H1 (cell line): ENCODE measurements around the gene SLC25A22. TPM values are rescaled to one million over a fixed set of nuclear protein-coding genes. Genes with fewer than 3 reads are reported as not detected.

Source experiments
- CTCF ChIA-PET: fragments of 300-600 bp; sonication (Branson Sonifier 250); formaldehyde crosslinking; loops from one replicate; lab custom pipeline; 2021; ENCODE audit not compliant: partially characterized antibody; lab: Charles Lee
- POLR2A ChIA-PET: fragments of 300-600 bp; sonication (Branson Sonifier 250); formaldehyde crosslinking; loops from one replicate; lab custom pipeline; 2021; ENCODE audit warnings: inconsistent platforms; ENCODE audit not compliant: partially characterized antibody; lab: Charles Lee
- DNase-seq, 2 experiments: peaks; one replicate each; pipeline versions ENCODE4 v3.0.0 to v3.0.0-alpha.2; 2010 to 2022; ENCODE audit warnings: low spot score in 2 of 2, low read depth in 1 of 2, mixed read lengths in 1 of 2
- FAIRE-seq: peaks from 2 replicates; lab custom pipeline; 2011; peaks lifted over from hg19 to GRCh38; lab: Jason Lieb, UNC
- H2AFZ ChIP-seq: 2 replicates; pipeline ENCODE4 v1.8.1; 2012; ENCODE audit warnings: low read length, inconsistent platforms
- H2AK5ac ChIP-seq: 2 replicates; pipeline ENCODE4 v1.6.1; 2013; ENCODE audit warnings: low read depth, low read length
- H2BK120ac ChIP-seq: replicated peaks from 2 replicates; pipeline ENCODE3; 2013; ENCODE audit warnings: low read depth, low read length, inconsistent platforms
- H2BK12ac ChIP-seq: 2 replicates; pipeline ENCODE4 v1.6.1; 2013; ENCODE audit warnings: low read depth, low read length
- H2BK15ac ChIP-seq: 2 replicates; pipeline ENCODE4 v1.6.1; 2013; ENCODE audit warnings: low read length
- H2BK20ac ChIP-seq: 2 replicates; pipeline ENCODE4 v1.6.1; 2013; ENCODE audit warnings: low read length
- H2BK5ac ChIP-seq: 2 replicates; pipeline ENCODE4 v1.6.1; 2013; ENCODE audit warnings: low read depth, low read length
- H3K14ac ChIP-seq: 2 replicates; pipeline ENCODE4 v1.6.1; 2013; ENCODE audit warnings: inconsistent platforms; ENCODE audit not compliant: insufficient read length
- H3K18ac ChIP-seq: 2 replicates; pipeline ENCODE4 v1.6.1; 2013; ENCODE audit warnings: low read length; ENCODE audit errors: extremely low read depth
- H3K23ac ChIP-seq: 2 replicates; pipeline ENCODE4 v1.6.1; 2013; ENCODE audit warnings: inconsistent platforms; ENCODE audit not compliant: insufficient read length
- H3K23me2 ChIP-seq: 2 replicates; pipeline ENCODE4 v1.6.1; 2013; ENCODE audit warnings: low read depth, low read length
- H3K27ac ChIP-seq: 2 replicates; pipeline ENCODE4 v1.6.1; 2011; ENCODE audit warnings: low read depth, low read length, inconsistent platforms
- H3K27me3 ChIP-seq, 4 experiments: replicated peaks in 1 of 4; 1 replicate in 1 of 4; 2 replicates in 3 of 4; pipeline versions ENCODE4 v1.6.1 to v1.8.1; 2011 to 2013; ENCODE audit warnings: low read length in 3 of 4, mild to moderate bottlenecking in 3 of 4, inconsistent platforms in 2 of 4, mixed read lengths in 2 of 4, moderate library complexity in 1 of 4; ENCODE audit not compliant: control insufficient read depth in 3 of 4, insufficient read depth in 3 of 4; ENCODE audit errors: extremely low read depth in 1 of 4
- H3K36me3 ChIP-seq, 4 experiments: 2 replicates each; pipeline versions ENCODE4 v1.6.1 to v1.8.1; 2011 to 2013; ENCODE audit warnings: mild to moderate bottlenecking in 4 of 4, low read length in 3 of 4, moderate library complexity in 2 of 4, control low read depth in 1 of 4, inconsistent platforms in 1 of 4; ENCODE audit not compliant: insufficient read depth in 4 of 4, control insufficient read depth in 2 of 4
- H3K4ac ChIP-seq: replicated peaks from 2 replicates; pipeline ENCODE3; 2013; ENCODE audit warnings: low read length, low read depth, mixed read lengths, inconsistent platforms; ENCODE audit not compliant: insufficient read length
- H3K4me1 ChIP-seq, 4 experiments: replicated peaks in 1 of 4; 1 replicate in 1 of 4; 2 replicates in 3 of 4; pipeline versions ENCODE4 v1.6.1 to v1.8.1; 2011 to 2013; ENCODE audit warnings: low read length in 3 of 4, inconsistent platforms in 2 of 4, mixed read lengths in 1 of 4; ENCODE audit not compliant: insufficient read depth in 4 of 4, control insufficient read depth in 3 of 4
- H3K4me2 ChIP-seq, 2 experiments: 2 replicates each; pipeline versions ENCODE4 v1.6.1 to v1.8.1; 2011 to 2013; ENCODE audit warnings: low read depth in 2 of 2, low read length in 2 of 2, control low read depth in 1 of 2, inconsistent platforms in 1 of 2, mild to moderate bottlenecking in 1 of 2; ENCODE audit not compliant: insufficient read depth in 1 of 2
- H3K4me3 ChIP-seq, 4 experiments: fragments of 200-600, 300-600 bp in 1 of 4; sonication (generic), shearing (Covaris generic), sonication (Bioruptor Twin) in 1 of 4; 2 replicates each; pipeline versions ENCODE4 v1.5.1 to v1.8.1; 2011 to 2016; ENCODE audit warnings: low read length in 4 of 4, low read depth in 3 of 4, control low read depth in 2 of 4, inconsistent platforms in 2 of 4, mild to moderate bottlenecking in 2 of 4, mixed read lengths in 1 of 4, moderate library complexity in 1 of 4; ENCODE audit not compliant: insufficient read depth in 2 of 4; ENCODE audit errors: extremely low read depth in 1 of 4
- H3K56ac ChIP-seq: replicated peaks from 2 replicates; pipeline ENCODE3; 2013; ENCODE audit warnings: low read depth, mild to moderate bottlenecking, mixed read lengths, low read length, inconsistent platforms; ENCODE audit not compliant: insufficient read length
- H3K79me1 ChIP-seq: 2 replicates; pipeline ENCODE4 v1.6.1; 2013; ENCODE audit warnings: low read depth, low read length, control low read depth
- H3K79me2 ChIP-seq, 2 experiments: 2 replicates each; pipeline versions ENCODE4 v1.6.1 to v1.8.1; 2012 to 2013; ENCODE audit warnings: low read length in 2 of 2, mild to moderate bottlenecking in 2 of 2, inconsistent platforms in 1 of 2; ENCODE audit not compliant: insufficient read depth in 2 of 2, control insufficient read depth in 1 of 2
- H3K9ac ChIP-seq, 4 experiments: replicated peaks in 1 of 4; 1 replicate in 1 of 4; 2 replicates in 3 of 4; pipeline versions ENCODE4 v1.6.1 to v1.8.1; 2011 to 2013; ENCODE audit warnings: low read depth in 3 of 4, low read length in 3 of 4, control low read depth in 2 of 4, mild to moderate bottlenecking in 2 of 4, moderate library complexity in 2 of 4, inconsistent platforms in 1 of 4; ENCODE audit errors: extremely low read depth in 1 of 4
- H3K9me3 ChIP-seq, 2 experiments: 2 replicates each; pipeline versions ENCODE4 v1.6.1 to v1.8.1; 2012 to 2013; ENCODE audit warnings: mild to moderate bottlenecking in 2 of 2, moderate library complexity in 2 of 2, control low read depth in 1 of 2, inconsistent platforms in 1 of 2, low read depth in 1 of 2, low read length in 1 of 2, mixed read lengths in 1 of 2; ENCODE audit not compliant: insufficient read depth in 2 of 2
- H4K20me1 ChIP-seq, 2 experiments: replicated peaks in 1 of 2; 2 replicates each; pipeline versions ENCODE3 to v1.8.1; 2011 to 2013; ENCODE audit warnings: inconsistent platforms in 2 of 2, low read length in 2 of 2, mild to moderate bottlenecking in 1 of 2; ENCODE audit not compliant: insufficient read depth in 2 of 2, control insufficient read depth in 1 of 2
- H4K5ac ChIP-seq: 2 replicates; pipeline ENCODE4 v1.6.1; 2013; ENCODE audit warnings: low read length, low read depth, mixed read lengths, inconsistent platforms; ENCODE audit not compliant: insufficient read length
- H4K8ac ChIP-seq: 2 replicates; pipeline ENCODE4 v1.8.0; 2013; ENCODE audit warnings: mild to moderate bottlenecking, moderate library complexity, low read length, inconsistent platforms; ENCODE audit not compliant: insufficient read depth; ENCODE audit errors: extremely low read depth
- H4K91ac ChIP-seq: replicated peaks from 2 replicates; pipeline ENCODE3; 2013; ENCODE audit warnings: low read length, mixed read lengths, inconsistent platforms; ENCODE audit not compliant: insufficient read length
- CBX8 ChIP-seq: fragments of 300-800, 300-1000 bp; sonication (generic); IDR thresholded peaks from 2 replicates; pipeline ENCODE4 v1.7.1; 2016; ENCODE audit warnings: low read depth, low read length, borderline replicate concordance
- EGR1 ChIP-seq: IDR thresholded peaks from 2 replicates; pipeline ENCODE4 v1.6.1; 2011; ENCODE audit warnings: low read depth, low read length, borderline replicate concordance
- WGBS, 2 experiments: shearing (Covaris generic) in 1 of 2; methylation state at CpG; one replicate each; pipeline versions ENCODE4 v1.1.6 to v1.1.7; 2013 to 2015; ENCODE audit warnings: low lambda C conversion rate in 2 of 2, mixed read lengths in 2 of 2, inconsistent platforms in 1 of 2, low coverage in 1 of 2, missing lambda C conversion rate in 1 of 2; ENCODE audit not compliant: insufficient replicate concordance in 2 of 2, insufficient coverage in 1 of 2, insufficient read length in 1 of 2; ENCODE audit errors: extremely low coverage in 1 of 2, missing lambda C conversion rate in 1 of 2; 5-methylcytosine and 5-hydroxymethylcytosine counted together
- polyA plus RNA-seq, 7 experiments: library from polyadenylated mRNA; depleted of rRNA in 3 of 7; stranded (reverse) in 5 of 7; unstranded in 2 of 7; fragments of >200 nt in 5 of 7; fragments of 200-250 nt in 2 of 7; gene quantifications; 1 replicate in 5 of 7; 2 replicates in 1 of 7; 4 replicates in 1 of 7; pipeline versions ENCODE4 v1.2.1 to v1.2.3, GENCODE V29; 2011 to 2013; ENCODE audit warnings: missing spikeins in 2 of 7, mixed read lengths in 2 of 7
- total RNA-seq: library from RNA; stranded (reverse); fragmentation: NEBNext Ultra II Directional; extraction: Animal tissue kit (Norgen Biotek cat#: 25700); gene quantifications from 2 replicates; pipeline ENCODE4 v1.2.1, GENCODE V29; 2021
- TF ChIP-seq, protein P1 (sequence below): IDR thresholded peaks from 2 replicates; pipeline ENCODE4 v1.6.1; 2011; ENCODE audit warnings: low read length, improper control_type of control experiment
- TF ChIP-seq, protein P2 (sequence below): IDR thresholded peaks from 2 replicates; pipeline ENCODE4 v1.6.1; 2012; ENCODE audit warnings: inconsistent platforms

SLC25A22 gene
- total and polyA plus RNA-seq, 2 of the 8 experiments (the other 6 are each of a cell fraction or from before 2014, with no cell fraction given), result 31.5 to 48.0 TPM

GRCh38 chr11:803467-803742 lies 5.3 kb upstream of the SLC25A22 start:
- H3K9ac ChIP-seq, result no peak overlapping the region
- CTCF ChIA-PET, result interaction anchor here (0.9 to 2.7 kb wide), 5 partner anchors 13 to 76 kb away, joined by 3 to 7 read pairs (median 3); partner anchors contain the start of gene CEND1
- FAIRE-seq, result no peak

More at GRCh38 chr11:803467-803742, 5.3 kb upstream of the SLC25A22 start:
- Histone ChIP-seq H4K8ac (no peak overlapping the region), H3K23me2 (peaks cover 9% of the 10 kb centered on the region; the same call in 1 of the 2 replicates), H3K4me2 (peak overlapping the region; percentile 67 to 83; a peak in 2 of 4 replicates), H2BK120ac (no peak overlapping the region), H2AK5ac (no peak overlapping the region), H3K14ac (no peak overlapping the region), H3K27ac (no peak overlapping the region), H4K5ac (no peak overlapping the region), H4K20me1 (peaks cover 0 to 8% of the 10 kb centered on the region in 2 experiments), H2BK15ac (no peak overlapping the region), H3K79me2 (no peaks in the 10 kb centered on the region; a peak in 1 of 4 replicates), H3K36me3 (peaks cover 3 to 30% (median 6%) of the 10 kb centered on the region in 4 experiments; a peak in 5 of 8 replicates), H3K4me3 (no peak overlapping the region), H3K79me1 (peaks cover 2% of the 10 kb centered on the region; the same call in 1 of the 2 replicates), H2AFZ (no peak overlapping the region), H2BK20ac (no peak overlapping the region), H3K4me1 (peaks cover 0 to 8% (median 7%) of the 10 kb centered on the region in 4 experiments; a peak in 5 of 7 replicates), H4K91ac (no peak overlapping the region), H3K18ac (no peak overlapping the region), H3K56ac (no peak overlapping the region), H2BK12ac (0 out of 2 replicates have a peak overlapping the region, but pooled peaks have one; percentile 9), H3K23ac (no peak overlapping the region), H2BK5ac (0 out of 2 replicates have a peak overlapping the region, but pooled peaks have one; percentile 67), H3K27me3 (no peaks in the 10 kb centered on the region; a peak in 1 of 7 replicates), H3K9me3 (no peaks in the 10 kb centered on the region), H3K4ac (no peak overlapping the region)
- 93% methylated on average over 4 of the region's 8 CpGs; no CpG with 5 or more reads in 1 of the 2 experiments for WGBS, 2 experiments
- TF ChIP-seq, protein P1, sequence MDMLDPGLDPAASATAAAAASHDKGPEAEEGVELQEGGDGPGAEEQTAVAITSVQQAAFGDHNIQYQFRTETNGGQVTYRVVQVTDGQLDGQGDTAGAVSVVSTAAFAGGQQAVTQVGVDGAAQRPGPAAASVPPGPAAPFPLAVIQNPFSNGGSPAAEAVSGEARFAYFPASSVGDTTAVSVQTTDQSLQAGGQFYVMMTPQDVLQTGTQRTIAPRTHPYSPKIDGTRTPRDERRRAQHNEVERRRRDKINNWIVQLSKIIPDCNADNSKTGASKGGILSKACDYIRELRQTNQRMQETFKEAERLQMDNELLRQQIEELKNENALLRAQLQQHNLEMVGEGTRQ, result no peak
- TF ChIP-seq CBX8, result no peak
- no peak for TF ChIP-seq EGR1
- TF ChIP-seq, protein P2, sequence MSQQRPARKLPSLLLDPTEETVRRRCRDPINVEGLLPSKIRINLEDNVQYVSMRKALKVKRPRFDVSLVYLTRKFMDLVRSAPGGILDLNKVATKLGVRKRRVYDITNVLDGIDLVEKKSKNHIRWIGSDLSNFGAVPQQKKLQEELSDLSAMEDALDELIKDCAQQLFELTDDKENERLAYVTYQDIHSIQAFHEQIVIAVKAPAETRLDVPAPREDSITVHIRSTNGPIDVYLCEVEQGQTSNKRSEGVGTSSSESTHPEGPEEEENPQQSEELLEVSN, result no peak
- POLR2A ChIA-PET, result interaction anchor here (0.6 to 53.0 kb wide), 6 partner anchors 9 to 159 kb away, joined by 3 to 1917 read pairs (median 8); partner anchors contain the start of genes CD151, CEND1, CRACR2B and PNPLA2
- DNase-seq, result no peak
